SKM-1 treated with dmso at 0.1 percent for 144 hours (cell line): ENCODE data around the gene P4HA2.

Source experiments
- DNase-seq: peaks from one replicate; lab custom pipeline; 2025; ENCODE audit not compliant: unreplicated experiment; lab: John Stamatoyannopoulos, UW

P4HA2 gene

GRCh38 chr5:132265336-132266030 lies 37.8 kb upstream of the P4HA2 start:
- no peak for DNase-seq

DNA sequence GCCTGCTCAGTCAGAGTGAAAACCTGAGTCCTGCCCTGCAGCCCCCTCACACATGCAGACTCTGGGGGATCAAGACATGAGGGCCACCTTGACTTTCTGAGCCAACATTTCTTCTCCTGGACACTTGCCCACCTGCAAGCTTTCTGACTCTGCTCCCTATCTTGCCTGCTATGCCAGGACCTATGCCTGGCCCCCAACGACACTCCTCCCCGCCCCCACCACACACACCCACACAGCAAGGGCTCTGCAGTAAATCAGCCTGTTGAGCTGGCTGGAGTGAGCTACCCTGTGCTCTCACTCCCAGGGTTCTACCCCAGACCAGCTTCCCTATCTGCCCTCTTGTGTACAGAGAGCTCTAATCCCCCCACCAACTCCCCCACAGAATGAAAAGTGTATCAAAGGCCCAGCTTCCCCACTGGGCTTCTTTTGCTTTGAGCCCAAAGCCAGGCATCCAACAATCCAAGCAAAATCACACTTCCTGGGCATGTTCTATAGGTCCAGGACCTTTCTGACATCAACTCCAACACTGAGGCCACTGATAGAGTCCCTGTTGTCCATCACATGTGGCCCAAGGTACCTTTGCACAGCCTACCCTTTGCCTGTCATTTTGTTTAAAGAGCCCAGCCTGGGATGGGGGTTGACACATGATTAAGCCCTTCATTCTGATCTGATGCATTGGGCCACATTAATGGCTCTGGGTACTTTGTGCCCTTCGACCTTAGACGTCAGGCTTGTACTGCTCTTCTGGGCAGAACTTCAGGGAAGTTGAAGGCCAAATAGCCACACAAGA lies 37.1 kb upstream of the P4HA2 start:
- no peak for DNase-seq

GRCh38 chr5:132263548-132264261 lies 36.1 kb upstream of the P4HA2 start:
- no peak for DNase-seq

DNA sequence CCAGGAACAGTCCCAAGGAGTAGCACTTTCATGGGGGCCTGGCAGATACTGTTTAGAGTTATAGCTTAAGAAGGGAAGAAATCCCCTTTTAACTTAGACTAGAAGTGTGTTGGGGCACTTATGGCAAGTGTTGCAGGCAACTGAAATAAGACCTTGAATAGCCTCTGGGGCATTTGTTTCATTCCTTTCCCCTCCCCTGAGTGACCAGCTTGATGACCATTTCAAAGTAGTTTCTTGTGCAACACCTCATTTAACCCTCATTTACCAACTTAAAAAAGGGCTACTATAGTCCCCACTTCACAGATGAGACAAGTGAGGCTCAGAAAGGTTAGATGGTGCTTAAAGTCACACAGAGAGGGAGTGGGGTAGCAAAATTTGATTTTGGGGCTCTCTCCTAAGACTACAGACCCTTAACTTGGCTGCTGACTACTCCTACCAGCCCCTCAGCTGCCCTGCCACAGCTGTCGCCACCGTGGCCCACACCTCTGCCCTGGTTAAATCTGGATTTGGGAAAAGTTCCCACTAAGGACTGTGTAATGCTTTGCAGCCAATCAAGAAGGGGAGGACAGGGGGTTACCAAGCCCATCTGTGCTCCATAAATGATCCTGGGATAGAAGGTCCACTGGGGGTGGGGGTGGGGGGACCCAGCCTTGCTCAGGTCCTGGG lies 35.4 kb upstream of the P4HA2 start:
- no peak for DNase-seq

DNA sequence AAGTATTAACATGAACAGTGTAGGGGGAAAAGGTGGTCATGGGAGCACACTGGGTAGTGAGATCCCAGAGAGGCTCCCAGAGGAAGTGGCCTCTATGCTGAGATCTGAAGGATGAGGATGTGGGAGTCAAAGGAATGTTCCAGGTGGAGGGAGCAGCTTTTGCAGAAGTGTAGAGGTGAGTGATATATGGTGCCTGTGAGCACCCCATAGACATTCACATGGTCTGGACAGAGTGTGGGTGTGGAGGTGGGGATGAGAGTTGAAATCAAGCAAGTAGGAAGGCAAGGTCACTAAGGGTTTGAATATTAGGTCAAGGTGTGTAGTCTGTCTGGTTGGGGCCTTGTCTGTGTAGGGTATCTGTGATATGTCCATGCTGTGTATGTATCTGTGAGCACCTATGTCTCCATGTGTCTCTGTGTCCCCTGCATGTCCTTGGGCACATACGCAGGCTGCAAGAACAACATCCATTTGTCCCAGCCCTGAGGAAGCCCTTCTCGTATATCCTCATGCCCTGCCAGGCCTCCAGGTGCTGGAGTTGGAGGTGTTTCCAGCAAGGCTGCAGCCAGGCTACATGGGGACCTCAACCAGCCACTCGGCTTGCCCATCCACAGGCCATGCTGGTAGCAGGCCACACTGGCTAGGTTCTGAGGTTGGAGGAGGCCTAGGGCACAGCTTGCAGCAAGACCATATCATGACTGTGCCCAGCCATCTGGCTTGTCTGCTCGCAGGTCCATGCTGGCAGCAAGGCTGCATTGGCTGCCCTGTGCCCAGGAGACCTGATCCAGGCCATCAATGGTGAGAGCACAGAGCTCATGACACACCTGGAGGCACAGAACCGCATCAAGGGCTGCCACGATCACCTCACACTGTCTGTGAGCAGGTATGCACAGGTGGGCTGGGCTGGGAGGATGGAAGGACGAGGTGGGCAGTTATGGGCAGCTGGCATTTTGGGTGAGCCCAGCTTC lies 34.5 kb upstream of the P4HA2 start:
- no peak for DNase-seq

GRCh38 chr5:132260714-132261551 lies 33.3 kb upstream of the P4HA2 start:
- DNase-seq = no peak

DNA sequence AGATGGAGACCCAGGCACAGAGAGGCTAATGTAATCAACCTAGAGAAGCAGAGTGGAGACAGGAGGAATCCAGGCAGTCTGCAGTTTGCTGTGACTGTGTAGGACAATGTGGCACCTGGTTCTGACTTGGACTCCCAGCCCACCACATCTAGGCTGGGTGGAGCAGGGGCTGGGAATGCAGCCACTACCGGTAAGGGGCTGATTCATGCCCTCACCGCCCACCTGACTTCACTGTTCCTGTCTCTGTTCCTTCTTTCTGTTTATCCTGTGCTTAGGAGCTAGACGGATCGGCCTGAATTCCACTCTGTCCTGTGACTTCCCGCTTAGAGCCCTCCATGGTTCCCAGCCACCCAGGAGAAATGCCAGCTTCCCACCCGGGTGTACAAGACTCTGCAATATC lies 32.4 kb upstream of the P4HA2 start:
- no peak for DNase-seq

DNA sequence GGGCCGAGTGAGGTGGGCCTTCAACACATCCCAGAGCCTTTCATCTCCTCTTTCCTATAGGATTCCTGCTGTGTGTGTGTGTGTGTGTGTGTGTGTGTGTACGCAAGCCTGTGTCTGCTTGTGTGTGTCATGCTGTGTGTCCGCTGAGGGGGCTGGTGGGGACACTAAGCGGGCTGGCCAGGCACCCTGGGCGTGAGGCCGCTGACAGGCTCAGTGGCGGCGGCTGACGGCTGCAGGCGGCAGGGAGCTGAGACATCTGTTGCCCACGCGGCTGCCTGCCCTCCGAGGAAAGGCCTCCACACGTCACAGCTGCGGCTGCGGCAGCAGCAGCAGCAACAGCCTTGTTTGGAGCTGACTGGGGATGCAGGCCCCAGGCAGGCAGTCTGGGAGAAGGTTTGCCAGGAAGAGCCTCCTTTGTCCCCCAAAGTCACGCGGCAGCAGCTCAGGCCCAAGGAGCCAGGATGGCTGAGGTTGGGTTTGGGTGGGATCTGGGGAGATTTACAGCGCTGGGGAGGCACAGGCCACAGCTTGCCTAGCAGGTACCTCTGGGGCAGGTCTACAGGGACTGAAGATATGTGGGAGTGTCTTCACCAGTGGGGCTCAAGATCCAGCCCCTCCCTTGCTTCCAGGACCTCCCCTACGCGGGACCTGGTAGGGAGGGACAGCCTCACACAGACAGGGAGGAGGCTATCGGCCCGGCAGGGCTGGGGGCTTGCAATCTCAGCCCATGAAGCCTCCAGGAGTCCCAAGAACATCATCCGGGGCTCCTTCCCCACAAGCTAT lies 31.6 kb upstream of the P4HA2 start:
- no peak for DNase-seq

DNA sequence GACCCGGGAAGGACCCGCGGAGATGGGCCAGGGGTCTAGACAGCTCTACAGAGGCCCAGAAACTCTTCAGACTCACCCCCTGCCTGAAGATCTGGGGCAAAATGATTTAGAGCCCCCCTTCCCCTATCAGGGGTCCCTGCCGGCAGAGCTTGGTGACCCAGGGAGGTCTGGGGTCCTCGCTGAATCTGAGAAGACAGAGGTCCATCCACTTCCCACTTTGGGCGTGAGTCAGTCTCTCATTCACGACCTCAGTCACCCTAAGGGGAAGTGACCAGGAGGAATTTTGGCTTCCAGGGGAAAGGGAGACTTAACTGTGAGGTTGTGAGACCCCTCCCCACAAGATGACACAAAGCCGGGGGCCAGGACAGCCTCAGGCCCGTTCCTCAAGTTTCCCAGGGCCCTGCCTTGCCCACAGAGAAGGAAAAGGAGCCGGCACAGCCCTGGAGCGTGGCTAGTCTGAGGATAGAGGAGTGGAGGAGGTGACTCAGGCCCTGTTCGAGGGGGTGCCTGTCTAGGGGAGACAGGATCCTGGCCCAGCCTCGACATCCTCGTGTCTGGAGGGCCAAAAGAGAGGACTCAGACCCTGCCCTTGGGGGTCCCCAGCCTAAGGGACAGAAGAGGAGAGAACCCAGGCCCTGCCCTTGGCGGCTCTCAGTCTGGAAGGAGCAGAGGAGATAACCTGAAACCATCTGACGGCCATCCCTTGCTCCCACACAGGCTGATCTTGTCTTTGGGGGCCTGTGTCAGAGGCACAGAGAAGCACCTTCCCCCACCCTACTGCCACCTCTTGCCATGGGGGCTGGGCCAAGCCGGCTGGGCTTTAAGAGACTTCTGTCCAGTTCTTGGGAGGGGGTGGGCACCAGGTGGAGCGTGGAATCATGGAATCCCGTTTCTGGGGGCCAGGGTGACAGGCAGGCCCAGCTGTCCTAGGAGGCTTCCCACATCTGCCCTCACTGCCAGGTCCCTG lies 30.7 kb upstream of the P4HA2 start:
- no peak for DNase-seq

GRCh38 chr5:132257131-132258101 lies 29.8 kb upstream of the P4HA2 start, which contains the start of gene PDLIM4:
TSS of gene PDLIM4 (plus strand) at chr5:132257696. CDS start at chr5:132257735, 39 bp downstream.
- no peak for DNase-seq

DNA sequence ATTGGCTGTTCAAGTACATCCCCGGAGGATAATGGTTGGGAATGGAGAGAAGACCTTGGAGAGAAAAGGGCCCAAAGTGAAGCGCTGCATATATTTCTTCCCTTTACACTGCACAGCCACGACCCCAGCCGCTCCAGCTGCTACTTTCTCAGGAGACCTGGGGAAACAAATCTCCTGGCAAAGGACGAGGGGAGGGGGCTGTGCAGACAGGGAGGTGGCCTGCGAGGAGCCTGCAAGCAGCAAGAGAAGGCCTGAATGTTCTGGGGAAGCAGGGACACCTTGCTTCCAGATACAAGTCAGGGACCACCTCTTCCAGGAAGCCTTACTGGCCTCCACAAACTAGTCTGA lies 29.1 kb upstream of the P4HA2 start:
- DNase-seq = no peak

- no peak for DNase-seq
Observed at GRCh38 chr5:132256086-132256782, 28.6 kb upstream of the P4HA2 start.

DNA sequence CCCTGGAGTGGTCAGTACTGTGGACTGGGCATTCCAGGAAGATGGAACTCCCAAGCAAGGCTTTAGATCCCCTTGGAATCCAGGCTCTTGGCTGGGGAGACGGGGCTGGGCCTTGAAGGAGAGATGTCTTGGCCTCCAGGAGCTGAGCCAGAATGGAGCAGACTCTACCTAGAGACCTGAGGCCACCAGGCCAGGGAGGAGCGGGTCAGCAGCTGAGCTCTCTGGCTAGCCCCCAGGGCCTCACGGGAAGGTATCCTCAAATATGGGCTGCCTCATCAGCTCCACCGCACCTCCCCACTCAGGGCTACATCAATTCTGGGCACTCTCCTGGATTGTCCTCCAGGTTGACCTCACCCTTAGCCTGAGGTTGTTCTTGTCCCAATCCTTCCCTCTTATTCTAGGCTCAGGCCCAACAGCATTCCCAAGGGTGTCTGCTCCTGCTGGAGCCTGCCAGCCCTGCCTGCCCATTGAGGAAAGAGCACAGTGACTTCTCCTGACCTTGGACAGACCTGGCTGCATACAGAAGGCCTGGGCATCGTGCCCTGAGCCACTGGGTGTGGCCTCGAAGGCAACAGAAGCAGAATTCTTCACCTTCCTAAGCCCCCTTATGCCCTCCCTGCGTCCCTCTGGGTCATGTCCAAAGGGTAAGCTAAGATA lies 26.8 kb upstream of the P4HA2 start:
- DNase-seq = no peak

DNA sequence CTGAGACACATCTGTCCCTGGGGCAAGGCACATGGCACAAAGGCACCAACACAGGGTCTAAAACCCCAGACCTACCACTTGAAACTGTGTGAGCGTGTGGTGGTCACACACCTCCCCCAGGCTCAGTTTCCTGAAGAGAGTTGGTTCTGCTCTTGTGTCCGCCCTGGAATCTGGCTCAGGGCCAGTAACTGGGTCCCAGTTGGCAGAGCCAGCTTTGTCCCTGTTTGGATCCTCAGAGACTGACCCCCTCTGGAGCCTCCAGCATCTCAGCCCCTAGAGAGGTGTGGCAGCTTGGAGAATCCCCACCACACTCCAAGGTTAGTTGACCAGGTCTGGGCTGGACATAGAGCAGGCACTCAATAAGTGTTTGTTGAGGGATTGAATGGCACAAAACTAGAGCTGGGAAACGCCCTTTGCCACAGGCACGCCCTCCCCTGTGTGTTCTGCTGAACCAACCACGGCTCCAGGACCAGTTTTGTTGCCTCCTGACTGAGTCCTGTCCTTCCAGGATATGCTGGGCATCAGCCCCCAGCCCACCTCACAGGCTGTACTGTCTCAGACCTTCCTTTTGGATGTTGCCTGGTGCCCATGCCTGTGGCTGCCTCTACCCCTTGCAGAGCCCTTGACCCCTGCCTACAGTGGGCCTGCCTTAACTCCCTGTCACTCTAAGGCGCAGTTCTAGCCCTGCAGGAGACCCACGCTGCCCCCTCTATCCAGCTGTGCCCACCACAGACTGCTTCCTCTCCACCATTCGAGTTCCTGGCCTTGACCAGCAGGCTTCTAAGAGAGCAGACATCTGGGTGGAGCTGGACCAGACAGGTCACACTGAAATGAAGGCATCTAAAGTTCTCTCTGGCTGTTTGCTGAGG lies 26.0 kb upstream of the P4HA2 start:
- no peak for DNase-seq
